ENCODE results near the gene SPINT1.

- no peak for TF ChIP-seq BACH2 (CRISPR knock-in tag; IDR thresholded peaks at IDR 0.05; ENCODE audit: borderline replicate concordance)
- no peak for TF ChIP-seq CREB5 (CRISPR knock-in tag; IDR thresholded peaks at IDR 0.05; ENCODE audit: low read depth)
- no peak for TF ChIP-seq ZFP30 (CRISPR knock-in tag; IDR thresholded peaks at IDR 0.05)
- TF ChIP-seq TSHZ2 (CRISPR knock-in tag; IDR thresholded peaks at IDR 0.05), result no peak
- no peak for TF ChIP-seq PATZ1 (CRISPR knock-in tag; IDR thresholded peaks at IDR 0.05; ENCODE audit: borderline replicate concordance)
- no peak for TF ChIP-seq ISL1 (CRISPR knock-in tag; IDR thresholded peaks at IDR 0.05)
- no peak for TF ChIP-seq ZFP3 (CRISPR knock-in tag; IDR thresholded peaks at IDR 0.05)
- no peak for TF ChIP-seq GLIS3 (CRISPR knock-in tag; IDR thresholded peaks at IDR 0.05)
Observed at GRCh38 chr15:40846841-40847222, 3.0 kb downstream of the SPINT1 start.

Measured in SK-N-SH treated with all-trans-retinoic acid at 6 μM for 48 hours (cell line).